ENCODE measurements around the gene ZNF862.
"Not testable (repeated sequence)": the region's sequence is repeated elsewhere in the genome, so short reads cannot be mapped to it uniquely, and the experiment has no call there.

- not testable (repeated sequence) for TF ChIP-seq POLR2AphosphoS5 (IDR thresholded peaks at IDR 0.05; ENCODE audit: low read depth); CTCF (conservative IDR thresholded peaks at IDR 0.05; ENCODE audit: low read depth in 2 of 2); JUNB (IDR thresholded peaks at IDR 0.05; ENCODE audit: unreplicated experiment); REST (IDR thresholded peaks at IDR 0.05; ENCODE audit: unreplicated experiment); CREB1 (CRISPR knock-in tag; IDR thresholded peaks at IDR 0.05; ENCODE audit: low read depth); EZH2phosphoT487 (IDR thresholded peaks at IDR 0.05; ENCODE audit: unreplicated experiment); EZH2 (IDR thresholded peaks at IDR 0.05; ENCODE audit: low read depth, unreplicated experiment); ETS1 (IDR thresholded peaks at IDR 0.05); STAT1 (IDR thresholded peaks at IDR 0.05; ENCODE audit: unreplicated experiment); ZNF114 (CRISPR knock-in tag; IDR thresholded peaks at IDR 0.05); NANOG (IDR thresholded peaks at IDR 0.05; ENCODE audit: borderline replicate concordance); ZNF331 (CRISPR knock-in tag; IDR thresholded peaks at IDR 0.05; ENCODE audit: low read depth)
These were observed 74.0 kb downstream of the ZNF862 start for GRCh38 chr7:149912126-149912525.
